ENCODE measurements around the gene TMEM161A.

GRCh38 chr19:19077103-19077502, 61.2 kb downstream of the TMEM161A start:
- TF ChIP-seq EZH2 (IDR thresholded peaks at IDR 0.05) = no peak
- no peak for TF ChIP-seq SRF (IDR thresholded peaks at IDR 0.05; ENCODE audit: low read depth)
- no peak for TF ChIP-seq CTCF (IDR thresholded peaks at IDR 0.05 in 2 of 3, conservative IDR thresholded peaks at IDR 0.05 in 1 of 3; ENCODE audit: borderline replicate concordance in 1 of 3, insufficient read depth in 1 of 3, low read depth in 2 of 3, low read length in 2 of 3)
- no peak for TF ChIP-seq TCF7L2 (IDR thresholded peaks at IDR 0.05; ENCODE audit: borderline replicate concordance, extremely low read depth, insufficient read depth, insufficient read length)
- no peak for TF ChIP-seq POLR2AphosphoS5 (IDR thresholded peaks at IDR 0.05; ENCODE audit: low read depth, low read length)
- TF ChIP-seq REST (IDR thresholded peaks at IDR 0.05; ENCODE audit: low read depth) = no peak
- no peak for TF ChIP-seq ELF1 (IDR thresholded peaks at IDR 0.05; ENCODE audit: borderline replicate concordance, low read depth)
- no peak for TF ChIP-seq POLR2A (IDR thresholded peaks at IDR 0.05; ENCODE audit: borderline replicate concordance, extremely low read depth, insufficient read depth, insufficient read length)
- TF ChIP-seq YY1 (IDR thresholded peaks at IDR 0.05; ENCODE audit: extremely low read depth, insufficient replicate concordance, low read depth, low read length) = no peak
- TF ChIP-seq MAX (IDR thresholded peaks at IDR 0.05) = no peak
- no peak for TF ChIP-seq ZNF274 (IDR thresholded peaks at IDR 0.05; ENCODE audit: low read depth, low read length)
- TF ChIP-seq JUND (IDR thresholded peaks at IDR 0.05) = no peak
- no peak for TF ChIP-seq CEBPB (IDR thresholded peaks at IDR 0.05; ENCODE audit: low read depth)
- TF ChIP-seq RAD21 (IDR thresholded peaks at IDR 0.05; ENCODE audit: low read depth) = no peak
